ENCODE data around the gene VCL.
A peak's percentile ranks its signal among the peaks of the same experiment; 100 is the strongest.

The VCL gene

DNA sequence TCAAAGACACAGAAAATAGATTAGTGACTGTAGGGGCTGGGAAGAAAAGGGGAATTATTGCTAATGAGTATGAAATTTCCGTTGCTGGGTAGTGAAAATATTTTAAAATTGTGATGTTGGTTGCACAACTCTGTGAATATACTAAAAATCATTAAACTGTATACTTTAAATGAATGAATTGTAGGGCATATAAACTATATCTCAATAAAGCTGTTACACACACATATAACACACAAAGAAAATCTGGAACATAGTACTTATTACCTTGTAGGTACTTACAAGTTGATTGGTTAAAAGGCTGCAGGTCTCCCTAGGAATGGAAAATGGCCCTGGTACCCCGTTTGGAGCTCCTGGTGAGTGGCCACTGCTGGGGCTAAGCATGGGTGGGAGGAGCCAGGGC, 27.1 kb upstream of the VCL start:
- intact Hi-C loops (cut with DNase I) = no loop called here

DNA sequence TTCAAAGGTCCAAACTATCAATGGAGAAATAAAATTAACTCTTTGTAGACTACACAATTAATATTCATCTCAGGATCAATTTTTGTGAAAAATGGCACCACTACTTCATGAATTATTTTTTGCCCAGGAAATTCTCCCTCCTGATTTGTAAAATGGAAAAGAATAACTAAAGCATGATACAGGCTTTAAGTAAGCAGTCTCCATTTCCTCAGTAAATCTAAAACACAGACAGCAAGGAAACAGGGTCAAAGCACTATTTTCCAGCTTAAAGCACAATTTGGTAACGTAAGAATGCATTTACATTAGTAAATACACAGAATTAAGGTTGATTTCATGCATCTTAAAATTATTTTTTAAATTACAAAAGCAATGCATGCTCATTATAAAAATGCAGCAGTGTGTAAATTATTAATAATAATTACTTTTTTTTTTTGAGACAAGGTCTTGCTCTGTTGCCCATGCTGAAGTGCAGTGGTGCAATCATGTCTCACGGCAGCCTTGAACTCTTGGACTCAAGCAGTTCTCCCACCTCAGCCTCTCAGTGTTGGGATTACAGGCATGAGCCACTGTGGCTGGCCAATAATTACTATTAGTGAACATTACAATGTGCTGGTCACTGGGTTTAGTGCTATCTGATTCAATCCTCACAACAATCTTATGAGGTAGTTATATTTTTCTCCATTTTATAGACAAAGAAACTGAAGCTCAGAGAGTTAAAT, 26.1 kb upstream of the VCL start:
- no peak for DNase-seq
- intact Hi-C loops (cut with DNase I) = no loop called here

More for the DNA sequence above, 27.1 kb upstream of the VCL start:
- peak in 1 of 10 donors; percentile 45 for DNase-seq

DNA sequence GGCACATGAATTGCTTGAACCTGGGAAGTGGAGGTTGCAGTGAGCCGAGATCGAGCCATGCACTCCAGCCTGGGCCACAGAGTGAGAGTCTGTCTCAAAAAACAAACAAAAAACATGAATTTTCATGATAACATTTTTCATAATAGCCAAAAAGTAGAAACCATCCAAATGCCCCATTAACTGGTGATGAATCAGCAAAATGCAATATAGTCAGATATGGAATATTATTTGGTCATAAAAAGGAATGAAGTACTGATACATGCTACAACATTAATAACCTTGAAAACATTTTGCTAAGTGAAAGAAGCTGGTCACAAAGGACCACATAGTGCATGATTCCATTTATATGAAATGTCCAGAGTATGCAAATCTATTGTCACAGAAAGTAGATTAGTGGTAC, 24.5 kb upstream of the VCL start:
- intact Hi-C loops (cut with DNase I) = no loop called here
- no peak for DNase-seq

DNA sequence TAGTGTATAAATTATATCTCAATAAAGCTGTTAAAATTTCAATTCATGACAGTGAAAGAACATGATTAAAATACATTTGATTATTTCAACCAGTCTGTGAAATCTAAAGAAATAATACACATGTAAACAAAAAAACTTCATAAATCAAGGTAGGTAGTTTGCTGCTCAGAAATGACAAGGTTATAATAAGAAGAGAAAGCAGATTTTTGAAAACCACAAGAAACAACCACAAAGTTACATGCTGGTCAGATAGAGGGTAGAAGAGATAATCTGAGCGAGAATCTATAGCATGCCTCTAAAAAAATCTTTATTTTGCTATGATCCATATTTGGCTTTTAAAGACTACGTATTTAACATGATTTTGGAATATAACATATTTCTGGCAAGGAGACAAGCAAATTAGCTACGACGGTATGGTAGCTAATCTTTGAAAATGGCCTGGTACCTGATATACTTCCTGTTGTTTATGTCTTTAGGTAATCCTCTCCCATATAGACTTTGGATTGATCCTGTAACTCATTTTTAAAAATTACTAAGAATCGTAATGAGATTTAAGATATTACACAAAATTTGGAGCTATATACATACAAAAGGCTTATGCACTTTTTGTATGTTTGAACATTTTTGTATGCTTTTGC, 23.5 kb upstream of the VCL start:
- intact Hi-C loops (cut with DNase I) = no loop called here
- no peak for DNase-seq

DNA sequence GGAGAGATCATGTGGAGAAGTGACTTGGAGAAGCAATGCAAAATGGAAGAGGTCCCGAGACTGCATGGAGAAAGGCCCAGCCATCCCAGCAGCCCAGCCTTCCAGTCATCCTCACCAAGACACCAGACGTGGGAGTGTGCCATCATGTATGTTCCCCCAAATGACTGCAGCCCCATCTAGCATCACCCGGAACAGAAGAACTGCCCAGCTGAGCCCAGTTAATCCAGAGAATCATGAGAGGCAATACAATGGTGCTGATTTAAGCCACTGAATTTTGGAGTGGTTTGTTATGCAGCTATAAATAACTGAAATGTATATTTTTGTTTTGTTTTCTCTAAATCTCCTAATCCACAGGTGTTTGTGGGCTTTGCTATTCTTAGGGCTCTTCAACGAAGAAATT, 22.5 kb upstream of the VCL start:
- DNase-seq = no peak
- intact Hi-C loops (cut with DNase I) = no loop called here

DNA sequence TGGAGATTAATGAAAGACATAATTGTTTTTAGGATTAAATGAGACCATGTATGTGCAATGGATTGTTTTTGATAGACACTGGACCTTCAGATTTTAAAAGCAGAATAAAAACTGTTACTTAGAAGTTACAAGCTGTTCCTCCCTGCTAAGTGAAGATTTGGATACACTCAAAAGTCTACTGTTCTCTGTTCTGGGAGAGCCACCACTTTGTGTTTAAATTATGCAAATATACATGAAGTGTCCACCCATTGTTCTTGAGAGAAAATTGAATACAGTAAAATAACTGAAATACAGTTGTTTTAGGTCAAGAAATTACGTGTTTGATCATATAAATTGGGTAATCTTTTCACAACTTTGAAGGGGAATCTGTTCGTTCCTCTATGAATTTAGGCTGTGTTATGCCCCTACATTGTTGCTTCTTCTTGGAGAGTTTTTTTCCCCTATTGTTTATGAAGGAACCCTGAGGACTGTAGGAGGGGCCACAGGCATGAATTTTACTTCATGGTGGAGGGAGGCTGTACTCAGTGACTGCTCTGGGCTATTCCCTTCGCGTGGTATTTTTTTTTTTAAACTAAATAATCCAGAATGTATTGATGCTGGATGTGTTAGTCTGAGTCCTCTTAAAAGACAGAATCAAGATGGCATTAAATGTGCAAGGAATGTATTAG, 18.6 kb upstream of the VCL start:
- intact Hi-C loops (cut with DNase I) = no loop called here
- no peak for DNase-seq

DNA sequence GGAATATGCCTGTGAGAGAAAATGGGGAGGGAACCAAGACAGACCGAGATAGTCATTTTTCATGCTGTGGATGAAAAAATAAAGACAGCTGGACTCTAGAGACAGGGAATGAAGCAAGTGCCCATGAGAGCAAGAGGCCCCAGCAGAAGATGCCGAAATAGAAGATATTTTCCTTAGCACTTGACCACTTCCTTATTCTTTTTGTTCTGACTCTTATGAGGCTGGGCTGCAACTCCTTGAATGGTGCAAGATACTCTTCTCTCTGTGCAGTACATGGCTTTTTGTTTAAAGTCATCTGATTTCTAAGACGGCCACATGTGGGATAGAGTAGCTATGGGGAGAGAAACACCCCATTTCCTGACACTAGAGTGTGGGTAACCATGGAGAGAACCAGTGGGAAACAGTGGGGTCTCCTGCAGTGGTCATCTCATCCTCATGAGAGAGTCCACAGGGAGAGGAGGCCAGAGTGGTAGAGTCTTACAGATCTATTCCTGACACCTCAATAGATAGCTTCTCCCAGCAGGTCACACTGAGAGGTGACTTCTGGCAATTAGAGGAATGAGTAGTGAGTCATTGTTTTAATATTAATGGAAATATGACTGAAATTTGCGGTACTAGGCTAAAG, 18.0 kb upstream of the VCL start:
- no peak for DNase-seq
- intact Hi-C loops (cut with DNase I) = no loop called here

DNA sequence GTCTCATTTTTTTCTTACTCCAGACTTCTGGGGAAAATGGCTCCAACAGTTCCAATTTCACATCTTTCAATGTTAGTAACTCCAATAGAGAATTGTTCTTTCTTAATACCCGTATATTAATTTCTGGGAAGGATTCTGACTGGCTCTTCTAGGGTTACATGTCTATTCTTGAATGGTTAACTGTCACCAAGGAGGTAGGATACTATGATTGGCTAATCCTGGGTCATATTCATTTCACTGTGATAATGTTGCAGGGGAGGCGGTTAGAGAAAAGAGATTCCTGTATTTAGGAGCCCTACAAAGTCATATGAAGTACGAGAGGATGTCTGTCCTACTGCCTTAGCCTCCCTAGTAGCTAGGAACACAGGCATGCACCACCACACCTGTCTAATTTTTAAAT, 16.1 kb upstream of the VCL start:
- DNase-seq = no peak
- intact Hi-C loops (cut with DNase I) = no loop called here

DNA sequence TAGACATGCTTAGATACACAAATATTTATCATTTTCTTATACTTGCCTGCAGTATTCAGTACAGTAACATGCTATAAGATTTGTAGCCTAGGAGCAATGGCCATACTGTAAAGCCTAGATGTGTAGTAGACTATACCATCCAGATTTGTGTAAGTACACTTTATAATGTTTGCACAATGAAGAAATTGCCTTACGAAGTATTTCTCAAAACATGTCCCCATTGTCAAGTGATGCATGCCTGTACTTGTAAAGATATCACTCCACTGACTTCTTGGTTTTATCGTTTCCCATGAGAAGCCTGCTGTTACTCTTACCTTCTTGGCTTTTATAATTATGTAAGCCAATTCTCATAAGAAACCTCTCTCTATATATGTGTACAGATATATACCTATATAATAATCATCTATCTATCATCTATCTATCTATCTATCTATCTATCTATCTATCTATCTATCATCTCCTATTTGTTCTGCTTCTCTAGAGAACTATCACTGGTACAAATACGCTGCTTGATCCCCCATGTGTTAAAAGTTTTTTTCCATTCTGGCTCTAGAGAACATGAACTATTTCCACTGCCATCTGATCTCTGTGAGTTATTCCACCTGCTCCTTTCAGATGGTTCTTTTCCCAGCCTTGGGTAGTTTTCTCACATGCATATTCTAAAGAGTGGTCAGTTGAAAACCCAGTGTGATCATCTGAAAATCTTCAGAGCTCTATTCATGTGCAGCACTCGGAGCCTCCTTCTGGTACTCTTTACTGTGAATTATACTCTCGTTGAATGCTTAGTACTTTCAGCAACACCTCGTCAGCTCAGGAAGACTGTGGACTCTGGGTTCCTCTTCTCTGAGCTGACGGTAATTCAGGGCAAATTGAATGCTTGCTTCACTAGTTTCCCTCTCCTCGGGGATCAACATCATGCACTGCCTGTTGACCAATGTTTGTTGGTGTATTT, 14.5 kb upstream of the VCL start:
- DNase-seq = no peak

DNA sequence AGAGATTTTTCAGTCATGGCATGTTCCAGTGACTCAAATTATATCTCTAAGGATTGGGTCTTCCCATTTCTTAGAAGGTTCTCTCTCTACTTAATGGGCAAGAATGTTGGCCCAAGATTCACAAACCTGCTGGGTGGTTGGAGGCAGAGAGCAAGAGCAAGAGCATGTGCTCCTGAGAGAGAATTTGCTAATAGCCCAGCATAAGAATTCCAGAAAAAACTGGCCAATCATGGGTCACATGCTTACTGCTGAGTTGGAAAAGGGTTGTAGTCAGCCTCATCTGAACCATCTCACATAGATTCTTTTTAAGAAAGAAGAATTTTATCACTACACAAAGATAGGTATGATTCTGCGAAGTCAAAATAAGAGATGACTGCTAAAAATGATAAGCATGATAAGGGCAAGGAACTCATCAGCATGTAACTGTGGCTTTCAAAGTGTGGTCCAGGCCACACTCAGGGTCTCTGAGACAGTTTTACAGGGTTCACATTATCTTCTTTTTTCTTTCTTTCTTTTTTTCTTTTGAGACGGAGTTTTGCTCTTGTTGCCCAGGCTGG, 8.2 kb upstream of the VCL start:
- no peak for DNase-seq
- intact Hi-C loops (cut with DNase I) = no loop called here

More for the DNA sequence above, 14.5 kb upstream of the VCL start:
- intact Hi-C loops (cut with DNase I) = no loop called here

DNA sequence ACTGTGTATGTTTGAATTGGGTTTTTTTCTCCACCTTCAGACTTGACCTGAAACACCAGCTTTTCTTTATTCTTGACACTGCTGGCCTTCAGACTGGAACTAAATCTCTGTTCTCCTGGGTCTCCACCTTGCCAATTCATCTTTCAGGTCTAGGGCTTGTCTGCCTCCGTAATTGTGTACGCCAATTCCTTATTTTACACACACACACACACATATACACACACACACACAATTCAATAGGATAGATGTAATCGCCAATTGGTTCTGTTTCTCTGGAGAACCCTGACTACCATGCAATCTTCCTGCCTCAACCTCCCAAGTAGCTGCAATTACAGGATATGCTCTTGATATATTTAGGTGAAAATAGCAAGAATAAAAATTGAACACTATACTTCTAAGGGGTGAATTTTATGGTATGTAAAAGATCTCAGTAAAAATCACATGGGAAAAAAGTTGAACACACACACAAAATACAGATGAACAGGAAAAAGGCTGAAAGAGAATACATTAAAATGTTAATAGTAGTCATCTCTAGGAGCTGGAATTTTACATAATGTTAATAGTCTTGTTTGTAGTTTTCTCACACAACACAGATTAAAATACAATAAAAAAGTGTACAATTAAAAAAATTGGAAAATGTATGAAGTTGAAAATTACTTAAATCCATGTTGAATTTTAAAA, 6.6 kb upstream of the VCL start:
- DNase-seq = no peak
- intact Hi-C loops (cut with DNase I) = no loop called here

DNA sequence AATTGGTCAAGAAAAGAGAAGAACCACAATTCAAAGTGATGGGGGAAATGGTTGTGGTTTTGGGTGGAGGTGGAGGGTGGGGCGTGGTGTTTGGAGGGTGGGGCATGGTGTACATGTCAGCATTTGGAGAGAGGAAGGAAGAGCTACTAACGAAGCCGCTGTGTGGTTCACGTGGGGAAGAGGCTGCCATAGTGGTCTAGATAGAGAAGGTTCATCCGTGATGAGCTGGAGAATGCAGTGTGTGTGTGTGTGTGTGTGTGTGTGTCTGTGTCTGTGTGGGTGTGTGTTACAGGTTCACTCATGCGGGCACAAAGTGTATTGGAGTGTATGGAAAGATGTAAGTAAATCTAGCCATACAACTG, 6.1 kb upstream of the VCL start:
- intact Hi-C loops (cut with DNase I) = no loop called here
- DNase-seq = peak in 1 of 10 donors; percentile 43

DNA sequence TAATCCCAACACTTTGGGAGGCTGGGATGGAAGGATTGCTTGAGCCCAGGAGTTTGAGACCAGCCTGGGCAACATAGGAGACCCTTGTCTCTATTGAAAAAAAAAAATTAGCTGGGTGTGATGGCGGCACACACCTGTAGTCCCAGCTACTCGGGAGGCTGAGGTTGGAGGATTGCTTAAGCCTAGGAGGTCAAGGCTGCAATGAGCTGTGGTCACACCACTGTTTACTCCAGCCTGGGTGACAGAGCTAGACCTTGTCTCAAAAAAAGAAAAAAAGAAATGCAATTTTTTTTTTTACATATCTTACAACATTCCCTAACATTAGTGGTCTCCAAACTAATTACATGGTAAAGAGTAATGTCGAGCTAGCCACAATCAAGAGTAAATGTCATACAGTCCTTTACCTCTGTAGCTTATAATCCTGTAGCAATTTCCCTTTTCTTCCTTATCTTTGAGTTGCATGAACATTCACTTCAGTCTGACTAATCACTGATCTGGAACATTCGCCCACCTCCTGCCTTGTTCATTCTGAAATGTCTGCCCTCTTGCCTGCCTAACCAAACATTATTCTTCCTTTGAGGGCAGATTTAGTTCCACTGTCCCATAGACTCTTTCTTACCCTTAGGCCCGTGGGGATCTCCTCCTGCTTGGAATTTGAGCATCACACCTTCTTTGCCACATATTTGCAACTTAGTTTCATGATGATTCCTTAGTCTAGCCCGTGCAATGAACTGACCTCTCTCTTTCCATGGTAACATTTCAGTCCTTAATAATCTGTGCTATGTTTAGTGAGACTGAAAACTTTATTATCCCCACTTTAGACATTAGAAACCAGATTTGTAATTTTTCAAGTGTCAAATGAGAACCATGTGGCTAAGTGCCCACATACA, 4.8 kb upstream of the VCL start:
- DNase-seq = no peak
- intact Hi-C loops (cut with DNase I) = no loop called here

DNA sequence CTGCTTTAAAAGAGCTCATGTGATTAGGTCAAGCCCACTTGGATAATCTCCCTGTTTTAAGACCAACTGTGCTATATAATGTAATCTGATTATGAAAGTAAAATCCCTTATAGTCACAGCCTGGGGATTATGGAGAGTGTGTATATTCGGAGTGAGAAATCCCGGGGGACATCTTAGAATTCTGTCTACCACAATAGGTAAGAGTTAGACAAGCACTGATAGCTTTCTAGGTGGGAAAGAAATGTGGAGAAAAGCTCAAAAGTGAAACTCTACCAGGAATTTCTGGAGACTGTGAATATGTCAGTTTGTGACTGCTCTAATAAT, 2.9 kb upstream of the VCL start:
- DNase-seq = no peak
- intact Hi-C loops (cut with DNase I) = loop anchor here (5.0 kb wide), 1 partner anchor 82 kb away; no protein-coding TSS in a partner anchor

DNA sequence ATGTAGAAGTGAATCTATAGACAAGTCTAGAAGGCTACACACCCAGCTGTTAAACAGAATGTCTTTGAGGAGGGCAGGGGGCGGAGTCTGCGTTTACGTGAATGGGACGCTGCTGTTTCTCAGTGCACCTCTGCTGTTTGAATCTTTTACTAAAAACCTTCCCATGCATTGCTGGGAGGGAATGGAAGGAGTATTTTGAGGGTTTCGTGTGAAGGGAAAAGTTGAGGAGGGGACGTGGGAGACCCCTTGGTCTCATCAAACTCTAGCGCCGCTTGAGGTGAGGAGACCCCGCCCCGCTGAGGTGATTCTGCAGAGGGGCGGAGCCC, 492 bp upstream of the VCL start:
- DNase-seq = peak in 2 of 10 donors; percentile 11 to 73
- intact Hi-C loops (cut with DNase I) = loop anchor here (5.0 kb wide), 1 partner anchor 80 kb away; no protein-coding TSS in a partner anchor

DNA sequence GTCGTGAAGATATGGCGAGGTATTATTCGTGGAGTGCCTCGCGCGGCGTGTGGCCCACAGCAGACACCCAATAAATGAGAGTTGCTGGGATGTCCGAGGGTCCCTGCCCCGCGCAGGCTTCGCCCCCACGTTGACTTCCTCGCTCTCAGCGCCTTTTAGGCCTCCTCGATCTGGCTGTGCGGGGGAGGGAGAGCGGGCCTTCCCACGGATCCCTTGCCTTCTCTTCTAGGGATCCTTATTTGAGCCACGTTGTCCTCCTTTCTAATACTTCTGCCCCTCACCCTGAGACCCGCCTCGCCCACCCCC, 660 bp downstream of the VCL start:
- intact Hi-C loops (cut with DNase I) = loop anchor here (5.0 kb wide), 1 partner anchor 79 kb away; no protein-coding TSS in a partner anchor
- peak in 3 of 10 donors; percentile 10 to 85 (median 14) for DNase-seq

DNA sequence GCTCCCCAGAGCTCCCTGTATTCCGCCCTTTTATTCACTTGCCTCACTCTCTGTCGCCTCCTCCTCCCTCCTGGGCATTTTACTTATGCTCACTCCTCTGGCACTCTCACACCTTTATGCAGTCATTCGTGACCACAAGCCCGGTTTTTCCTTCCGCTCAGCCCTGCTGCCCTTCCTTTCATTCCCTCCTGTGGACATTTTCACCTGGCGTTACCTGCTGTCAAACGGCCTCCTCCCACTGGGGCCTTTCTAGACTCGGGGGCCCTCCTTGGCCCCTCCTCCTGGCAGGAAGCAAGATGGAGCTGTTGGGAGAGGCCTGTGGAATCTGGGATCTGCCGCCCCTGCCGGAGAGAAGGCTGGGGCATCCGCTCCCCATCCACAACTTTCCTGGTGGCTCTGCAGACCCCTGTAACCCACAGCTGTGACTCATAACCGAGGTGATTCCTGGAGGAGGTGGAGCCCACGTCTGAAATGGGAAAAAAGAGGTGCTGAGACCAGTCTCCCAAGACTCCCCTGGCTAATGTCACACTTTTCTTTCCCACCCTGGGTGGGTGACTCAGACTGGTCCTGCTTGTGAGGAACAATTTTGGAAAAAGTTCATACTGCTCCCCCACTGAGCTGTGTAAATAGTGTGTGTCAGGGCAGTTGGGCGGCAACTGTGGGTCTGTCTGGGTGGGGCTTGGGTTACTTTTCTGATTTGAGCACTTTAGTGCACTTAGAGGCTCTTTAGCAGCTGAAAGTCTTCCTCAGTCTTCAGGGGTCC, 1.2 kb downstream of the VCL start:
- peak in 9 of 10 donors; percentile 17 to 93 (median 53) for DNase-seq
- intact Hi-C loops (cut with DNase I) = loop anchor here (5.0 kb wide), 1 partner anchor 78 kb away; no protein-coding TSS in a partner anchor

DNA sequence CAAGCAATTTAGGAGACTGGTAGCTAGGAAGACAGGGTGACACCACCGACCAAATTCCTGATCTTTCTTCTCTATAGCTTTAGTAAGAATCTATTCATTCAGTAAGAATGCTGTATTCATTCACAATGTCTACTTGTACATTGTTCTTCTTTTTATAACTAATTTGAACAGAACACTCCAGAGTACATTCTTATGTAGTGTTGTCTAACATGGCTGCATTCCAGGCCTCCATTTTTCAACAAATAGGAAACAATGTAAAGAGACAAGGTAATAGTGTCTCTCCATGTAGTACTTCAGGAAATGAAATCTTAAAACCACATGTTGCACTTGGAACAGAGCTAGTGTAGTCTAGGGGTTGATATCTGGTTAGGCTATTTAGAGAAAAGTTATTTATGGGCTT, 1.8 kb downstream of the VCL start:
- intact Hi-C loops (cut with DNase I) = loop anchor here (5.0 kb wide), 1 partner anchor 78 kb away; no protein-coding TSS in a partner anchor
- no peak for DNase-seq
